Lower leg skin (tissue), 4 donors: ENCODE results near the gene PIGL. TPM values are rescaled to one million over a fixed set of nuclear protein-coding genes. Genes with fewer than 3 reads are reported as not detected.

Experiments
- DNase-seq, 2 donors: peaks; one replicate each; pipeline ENCODE4 v3.0.0-alpha.2; 2019; ENCODE audit warnings: low spot score in 2 of 2
- H3K4me3 ChIP-seq: fragments of 200-600 bp; sonication (generic); 2 replicates; pipeline ENCODE4 v1.5.1; 2017; ENCODE audit warnings: mild to moderate bottlenecking, low read depth; ENCODE audit not compliant: poor library complexity, severe bottlenecking
- CTCF ChIP-seq, 3 donors: fragments of 450-650 bp; IDR thresholded peaks; one replicate each; pipeline ENCODE4 v1.5.1; 2016; ENCODE audit warnings: antibody characterized with exemption in 3 of 3, mild to moderate bottlenecking in 3 of 3, moderate library complexity in 2 of 3
- POLR2A ChIP-seq, 2 donors: fragments of 450-650 bp; IDR thresholded peaks; one replicate each; pipeline ENCODE4 v1.6.1; 2016 to 2017; ENCODE audit warnings: antibody characterized with exemption in 2 of 2, mild to moderate bottlenecking in 1 of 2, moderate library complexity in 1 of 2
- WGBS, 2 donors: methylation state at CpG; one replicate each; pipeline ENCODE4 v1.1.5; 2018; 5-methylcytosine and 5-hydroxymethylcytosine counted together
- intact Hi-C: fragments of 100-400 bp; cut with DNase I; formaldehyde crosslinking; loops from one replicate; pipeline ENCODE4 v1.15.0; 2023; ENCODE audit warnings: low total_unique reads
- total RNA-seq, 4 donors: library from RNA; depleted of rRNA; stranded (reverse); fragments of >200 nt; gene quantifications; one replicate each; pipeline ENCODE4 v1.1.0, GENCODE V29; 2016

The PIGL gene
- total RNA-seq, 4 donors from 2014 or later: 25.5 to 93.4 (median 40.7) TPM

- 94 to 100% methylated on average over 2 to 6 of the region's 6 CpGs for WGBS, 2 donors
- intact Hi-C loops: no loop called here
- H3K4me3 ChIP-seq: no peak overlapping the region
- TF ChIP-seq POLR2A (IDR thresholded peaks at IDR 0.05) (no peak), CTCF (IDR thresholded peaks at IDR 0.05) (no peak)
- no peak for DNase-seq
Observed at GRCh38 chr17:16259926-16260325, 42.9 kb downstream of the PIGL start.

- 91 to 100% methylated on average over 3 of the region's 3 CpGs for WGBS, 2 donors
- DNase-seq: no peak
- intact Hi-C loops: no loop called here
- no peak overlapping the region for H3K4me3 ChIP-seq
- TF ChIP-seq CTCF (IDR thresholded peaks at IDR 0.05) (no peak), POLR2A (IDR thresholded peaks at IDR 0.05) (no peak)
Observed at GRCh38 chr17:16261049-16261448, 44.0 kb downstream of the PIGL start.

- TF ChIP-seq CTCF (IDR thresholded peaks at IDR 0.05) (no peak), POLR2A (IDR thresholded peaks at IDR 0.05) (no peak)
- intact Hi-C loops: no loop called here
- no peak overlapping the region for H3K4me3 ChIP-seq
- WGBS, 2 donors: 93% methylated on average over 4 of the region's 4 CpGs
- DNase-seq: no peak
Observed at GRCh38 chr17:16262201-16262600, 45.2 kb downstream of the PIGL start.

DNA sequence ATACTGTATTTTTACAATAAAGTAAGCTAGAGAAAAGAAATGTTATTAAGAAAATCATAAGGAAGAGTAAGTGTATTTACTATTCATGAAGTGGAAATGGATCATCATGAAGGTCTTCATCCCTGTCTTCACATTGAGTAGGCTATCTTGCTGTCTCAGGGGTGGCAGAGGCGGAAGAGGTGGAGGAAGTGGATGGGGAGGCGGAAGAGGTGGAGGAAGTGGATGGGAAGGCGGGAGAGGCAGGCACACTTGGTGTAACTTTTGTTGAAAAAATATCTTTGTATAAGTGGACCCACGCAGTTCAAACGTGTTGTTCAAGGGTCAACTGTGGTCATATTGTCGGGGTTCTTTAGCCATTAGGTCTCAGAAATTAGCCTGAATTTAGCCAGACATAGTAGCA, 50.2 kb downstream of the PIGL start:
- no peak overlapping the region for H3K4me3 ChIP-seq
- intact Hi-C loops: no loop called here
- no peak for DNase-seq
- no peak for TF ChIP-seq CTCF (IDR thresholded peaks at IDR 0.05)
- no peak for TF ChIP-seq POLR2A (IDR thresholded peaks at IDR 0.05)
- 92 to 93% methylated on average over 6 of the region's 6 CpGs for WGBS, 2 donors

GRCh38 chr17:16269658-16270057, 52.6 kb downstream of the PIGL start:
- WGBS, 2 donors: 89 to 96% methylated on average over 2 of the region's 2 CpGs
- no peak overlapping the region for H3K4me3 ChIP-seq
- DNase-seq: no peak
- TF ChIP-seq POLR2A (IDR thresholded peaks at IDR 0.05) (no peak), CTCF (IDR thresholded peaks at IDR 0.05) (no peak)
- intact Hi-C loops: no loop called here

DNA sequence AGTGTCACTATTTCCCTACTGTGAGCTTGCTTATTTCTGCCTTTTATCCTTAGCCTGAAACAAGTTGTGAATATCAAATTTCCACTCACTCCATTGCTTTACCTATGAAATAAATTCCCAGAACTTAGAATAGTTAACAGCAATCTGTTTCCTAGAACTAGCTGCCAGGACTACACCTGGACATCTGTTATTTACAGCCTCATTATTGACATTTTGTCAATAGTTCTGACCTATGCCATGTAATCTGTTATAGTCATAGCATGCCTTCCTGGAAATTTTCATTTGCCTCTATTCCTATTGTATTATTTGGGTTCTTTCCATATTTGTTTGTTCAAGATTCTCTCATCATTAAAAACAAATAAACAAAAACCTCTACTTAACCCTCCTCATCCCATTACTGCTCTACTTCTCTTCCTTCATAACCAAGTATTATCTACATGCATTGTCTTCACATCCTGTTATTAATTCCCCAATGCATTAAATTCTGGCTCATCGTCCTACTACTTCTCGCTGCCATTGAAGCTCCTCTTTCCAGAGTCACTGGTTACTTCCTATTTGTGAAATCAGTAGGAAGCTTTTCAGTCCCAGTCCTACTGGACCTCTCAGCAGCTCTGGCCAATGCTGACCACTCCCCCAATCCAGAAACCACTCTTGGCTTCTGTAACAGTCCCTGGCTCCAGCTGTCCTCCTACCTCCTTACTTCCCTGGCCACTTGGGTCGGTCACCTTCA, 55.3 kb downstream of the PIGL start:
- DNase-seq: no peak
- no peak overlapping the region for H3K4me3 ChIP-seq

More for the DNA sequence above, 55.3 kb downstream of the PIGL start:
- WGBS, 2 donors: 86 to 89% methylated on average over 3 of the region's 3 CpGs
- no peak for TF ChIP-seq CTCF (IDR thresholded peaks at IDR 0.05)
- TF ChIP-seq POLR2A (IDR thresholded peaks at IDR 0.05): no peak
- intact Hi-C loops: no loop called here
